ENCODE data around the gene TMEM30B. TPM values are rescaled to one million over a fixed set of nuclear protein-coding genes. Genes with fewer than 3 reads are reported as not detected.

Gene TMEM30B
- total and polyA plus RNA-seq, 2 of the 13 experiments (the other 11 are each of a cell fraction or from before 2014, with no cell fraction given): not detected

- TF ChIP-seq BCLAF1 (IDR thresholded peaks at IDR 0.05) (no peak), AGO2 (optimal IDR thresholded peaks at IDR 0.05; ENCODE audit: low read depth, low read length) (no peak), ZBTB37 (CRISPR knock-in tag; IDR thresholded peaks at IDR 0.05) (peak; percentile 86), ZNF124 (CRISPR knock-in tag; IDR thresholded peaks at IDR 0.05) (no peak), ZNF180 (CRISPR knock-in tag; IDR thresholded peaks at IDR 0.05; ENCODE audit: borderline replicate concordance, low read depth) (no peak), TEAD3 (CRISPR knock-in tag; optimal IDR thresholded peaks at IDR 0.05; ENCODE audit: borderline replicate concordance) (no peak), ZFP91 (CRISPR knock-in tag; IDR thresholded peaks at IDR 0.05; ENCODE audit: borderline replicate concordance) (no peak), ZBTB8A (CRISPR knock-in tag; IDR thresholded peaks at IDR 0.05; ENCODE audit: borderline replicate concordance, low read depth) (no peak), ZFP82 (CRISPR knock-in tag; IDR thresholded peaks at IDR 0.05; ENCODE audit: borderline replicate concordance) (no peak), ZNF784 (CRISPR knock-in tag; IDR thresholded peaks at IDR 0.05; ENCODE audit: borderline replicate concordance) (no peak), RNF2 (conservative IDR thresholded peaks at IDR 0.05; ENCODE audit: low read depth) (0 out of 2 replicates have a peak, but pooled peaks have one; percentile 26), PAXIP1 (CRISPR knock-in tag; conservative IDR thresholded peaks at IDR 0.05) (peak; percentile 31; the same call in 1 of the 2 replicates), ZNF20 (CRISPR knock-in tag; IDR thresholded peaks at IDR 0.05) (no peak), BCL3 (CRISPR knock-in tag; IDR thresholded peaks at IDR 0.05) (no peak), CCAR2 (optimal IDR thresholded peaks at IDR 0.05; ENCODE audit: low read depth, low read length) (no peak), ZFP36L1 (CRISPR knock-in tag; IDR thresholded peaks at IDR 0.05) (no peak)
These were observed 20.0 kb downstream of the TMEM30B start (continued) for GRCh38 chr14:61260939-61261776.

All from HepG2 (cell line).